Suppressor macrophage (primary cell): ENCODE data around the gene NFKBIL1.
"Not testable (repeated sequence)": the region's sequence is repeated elsewhere in the genome, so short reads cannot be mapped to it uniquely, and the experiment has no call there.

Experiments used
- DNase-seq, 4 experiments: peaks; one replicate each; pipeline ENCODE4 v3.0.0-alpha.2; 2020 to 2022

The NFKBIL1 gene

DNA sequence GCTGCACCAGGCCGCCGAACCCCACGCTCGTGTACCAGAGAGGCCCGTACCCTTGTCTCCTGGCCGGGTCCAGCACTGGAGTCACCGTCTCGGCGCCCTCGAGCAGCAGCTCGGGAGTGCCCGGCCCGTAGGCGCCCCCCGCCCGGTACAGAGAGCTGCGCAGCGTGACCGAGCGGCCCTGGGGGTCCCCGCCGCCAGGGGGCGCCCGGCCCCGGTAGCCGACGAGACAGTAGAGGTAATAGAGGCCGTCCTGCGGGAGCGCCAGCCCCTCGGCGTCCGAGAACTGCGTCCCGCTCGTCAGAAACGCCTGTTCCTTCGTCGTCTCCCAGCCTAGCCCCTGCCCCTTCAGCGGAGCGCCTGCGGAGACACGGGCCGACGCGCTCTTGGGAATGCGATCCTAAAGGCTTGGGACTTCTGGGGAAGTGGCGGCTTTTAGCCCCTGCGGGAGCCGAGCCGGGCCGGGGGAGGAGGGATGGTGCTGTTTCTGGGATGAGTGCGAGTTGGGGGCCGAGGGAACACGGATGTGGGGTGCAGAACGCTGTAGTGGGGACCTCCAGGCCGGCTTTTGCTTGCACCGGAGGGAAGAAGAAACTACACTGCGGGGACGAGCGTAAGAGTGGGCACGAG, 33.5 kb downstream of the NFKBIL1 start:
- peak; percentile 84 to 95 (median 91) for DNase-seq

DNA sequence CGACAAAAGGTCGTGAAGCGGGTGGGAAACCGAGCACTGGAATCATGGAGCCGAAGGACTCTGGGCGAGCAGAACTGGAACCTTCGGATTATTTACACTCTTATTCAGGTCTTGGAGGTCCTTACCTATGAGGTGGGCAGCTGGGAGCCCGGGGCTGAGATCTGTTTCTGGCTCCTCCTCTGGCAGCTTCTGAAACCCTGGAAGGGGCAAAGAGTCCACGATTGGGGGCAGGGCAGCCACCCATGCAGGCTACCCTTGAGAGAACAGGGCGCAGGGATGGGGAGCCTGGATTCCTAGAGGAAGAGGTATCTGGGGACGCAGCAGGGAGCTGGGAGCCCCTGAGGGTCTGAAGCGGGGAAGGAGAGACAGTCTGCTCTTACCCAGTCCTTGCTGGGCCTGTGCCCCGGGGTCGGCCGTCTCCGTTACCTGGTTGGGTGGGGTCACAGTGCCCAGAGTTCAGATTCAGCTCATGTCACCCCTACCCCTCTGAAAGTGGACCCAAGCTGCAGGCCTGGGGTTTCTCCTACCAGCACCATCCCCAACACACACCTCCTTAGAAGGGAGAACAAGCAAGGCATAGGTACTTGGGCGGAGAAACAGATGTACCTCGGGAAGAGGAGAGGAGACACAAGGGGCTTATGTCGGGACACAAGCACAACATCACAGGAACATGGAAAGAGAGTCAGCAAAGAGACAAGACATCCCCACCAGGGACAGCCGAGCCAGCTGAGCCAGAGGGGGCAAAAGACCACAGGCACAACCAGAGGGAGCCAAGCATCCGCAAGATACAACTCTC, 34.2 kb downstream of the NFKBIL1 start:
- DNase-seq, result peak in 1 of 4 experiments; percentile 38

DNA sequence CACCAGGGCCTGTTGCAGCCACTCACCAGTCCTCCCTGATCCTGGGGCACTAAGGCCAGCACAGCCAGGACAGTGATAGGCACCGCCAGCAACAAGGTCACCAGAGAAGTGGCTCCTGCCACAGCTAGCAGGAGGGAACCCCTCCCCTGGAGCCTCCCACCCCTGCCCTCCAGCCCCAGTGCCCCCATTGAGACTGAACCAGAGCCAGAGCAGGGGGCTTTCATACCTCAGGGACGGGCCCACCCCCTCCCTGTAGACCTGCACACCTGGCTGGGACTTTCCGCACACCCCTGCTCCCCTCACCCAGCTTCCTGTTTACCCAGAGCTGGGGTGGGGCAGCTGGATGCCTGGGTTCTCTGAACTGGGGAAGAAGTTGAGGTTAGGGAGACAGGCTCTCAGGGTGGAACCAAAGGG, 34.8 kb downstream of the NFKBIL1 start, which contains the start of gene LTB:
Gene LTB (minus strand): TSS at position 195 of the 414 bp plus-strand sequence. CDS start 7 bp downstream, at position 188.
- no peak for DNase-seq

DNA sequence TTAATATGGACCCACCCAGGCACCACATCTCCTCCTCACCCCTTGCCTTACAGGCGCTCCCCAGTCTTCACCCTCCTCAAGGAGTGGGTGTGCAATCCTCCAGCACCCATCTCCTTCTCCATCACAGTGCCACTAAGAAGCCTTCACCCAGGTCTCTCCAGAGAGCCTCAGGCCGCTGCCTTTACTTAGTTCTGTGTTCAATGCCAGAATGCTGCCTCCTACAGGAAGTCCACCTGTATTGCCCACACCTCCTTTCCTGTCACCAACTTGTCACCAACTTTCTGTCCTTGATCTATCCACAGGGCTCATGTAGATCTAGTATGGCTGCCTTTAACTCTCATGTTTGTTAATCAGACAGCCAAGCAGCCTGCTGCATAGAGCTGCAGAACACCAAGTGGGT, 38.1 kb downstream of the NFKBIL1 start:
- DNase-seq, result peak in 2 of 4 experiments; percentile 20 to 29

DNA sequence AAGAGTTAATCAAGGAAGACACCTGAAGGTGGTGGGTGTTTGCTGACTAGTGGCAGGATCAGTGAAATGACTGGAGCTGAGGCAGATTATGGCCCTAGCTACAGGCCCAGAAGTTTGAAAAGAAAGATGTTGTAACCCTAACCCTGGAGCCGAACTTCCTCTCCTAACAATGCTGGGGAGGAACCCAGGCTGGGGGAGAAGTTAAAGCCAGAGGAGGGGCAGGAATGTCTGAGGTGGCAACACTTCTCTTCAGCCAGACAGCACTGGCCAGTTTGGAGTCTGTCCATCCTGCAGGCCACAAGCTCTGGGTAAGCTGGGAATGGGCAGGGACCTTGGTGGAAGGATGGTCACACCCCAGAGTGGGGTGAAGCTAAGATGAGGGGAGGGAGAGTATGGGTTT, 38.6 kb downstream of the NFKBIL1 start, which contains the start of gene LST1:
Gene LST1 (plus strand): TSS at position 270 of the 400 bp plus-strand sequence. CDS start 1,023 bp downstream, outside the sequence.
- DNase-seq, result peak; percentile 81 to 89 (median 85)

DNA sequence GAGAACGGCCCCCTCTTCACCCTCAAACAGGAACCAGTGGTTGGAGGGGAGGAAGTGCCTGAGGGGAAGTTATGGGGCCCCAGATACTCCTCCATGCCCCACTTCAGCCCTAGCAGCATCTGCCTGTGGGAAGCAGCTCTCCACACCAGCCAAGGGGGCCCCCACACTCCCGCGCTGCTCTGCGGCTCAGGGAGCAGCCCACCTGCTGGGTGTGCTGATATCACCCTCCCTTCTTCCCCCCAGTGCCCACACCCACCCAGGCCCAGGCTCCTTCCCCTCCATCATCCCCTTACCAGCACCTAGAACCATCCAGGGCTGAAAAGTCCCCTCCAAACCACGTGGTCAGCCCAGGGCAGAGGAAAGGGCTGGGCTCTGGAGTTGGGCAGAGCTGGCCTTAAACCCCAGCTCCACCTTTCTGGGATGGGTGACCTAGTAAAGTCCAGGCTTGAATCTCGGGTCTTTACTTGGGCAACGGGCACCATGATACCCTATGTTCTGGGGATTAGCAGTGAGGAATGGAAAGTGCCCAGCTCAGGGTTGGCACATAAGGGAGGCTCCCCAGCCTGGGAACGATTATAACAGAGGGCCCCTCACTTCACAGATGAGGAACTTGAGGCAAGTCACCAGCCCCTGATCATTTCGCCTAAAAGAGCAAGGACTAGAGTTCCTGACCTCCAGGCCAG, 39.3 kb downstream of the NFKBIL1 start:
- DNase-seq, result peak; percentile 63 to 86 (median 82)

DNA sequence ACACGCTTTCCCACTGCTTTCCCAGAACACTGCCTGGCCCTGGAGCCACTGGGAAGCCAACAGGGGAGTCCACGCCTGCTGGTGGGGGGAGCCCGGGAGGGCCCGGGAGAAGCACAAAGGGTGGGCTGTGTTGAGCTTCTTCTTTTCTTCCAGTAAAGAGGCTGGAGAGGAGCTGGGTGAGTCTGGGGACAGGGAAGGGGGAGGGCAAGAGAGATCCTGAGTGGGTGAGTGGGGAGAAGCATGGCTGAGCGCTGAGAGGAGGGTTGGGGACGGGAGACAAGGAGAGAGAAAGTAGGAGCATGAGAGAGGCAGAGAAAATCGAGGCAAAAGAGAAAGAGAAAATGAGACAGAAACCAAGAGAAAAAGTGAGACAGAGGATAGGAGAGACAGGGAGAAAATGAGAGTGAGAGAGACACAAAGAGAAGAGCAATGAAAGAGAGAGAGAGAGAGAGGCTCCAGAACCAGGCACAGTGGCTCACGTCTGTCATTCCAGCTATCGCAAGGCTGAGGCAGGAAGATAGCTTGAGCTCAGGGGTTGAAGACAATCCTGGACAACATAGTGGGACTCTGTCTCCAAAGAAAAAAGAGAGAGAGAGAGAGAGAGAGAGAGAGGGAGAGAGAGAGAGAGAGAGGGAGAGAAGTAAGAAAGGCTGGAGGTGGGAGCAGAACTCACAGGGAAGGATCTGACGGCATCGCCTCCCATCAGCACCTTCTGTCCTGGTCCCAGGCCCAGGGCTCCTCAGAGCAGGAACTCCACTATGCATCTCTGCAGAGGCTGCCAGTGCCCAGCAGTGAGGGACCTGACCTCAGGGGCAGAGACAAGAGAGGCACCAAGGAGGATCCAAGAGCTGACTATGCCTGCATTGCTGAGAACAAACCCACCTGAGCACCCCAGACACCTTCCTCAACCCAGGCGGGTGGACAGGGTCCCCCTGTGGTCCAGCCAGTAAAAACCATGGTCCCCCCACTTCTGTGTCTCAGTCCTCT, 40.7 kb downstream of the NFKBIL1 start:
- DNase-seq, result peak in 3 of 4 experiments; percentile 17 to 47 (median 46)

DNA sequence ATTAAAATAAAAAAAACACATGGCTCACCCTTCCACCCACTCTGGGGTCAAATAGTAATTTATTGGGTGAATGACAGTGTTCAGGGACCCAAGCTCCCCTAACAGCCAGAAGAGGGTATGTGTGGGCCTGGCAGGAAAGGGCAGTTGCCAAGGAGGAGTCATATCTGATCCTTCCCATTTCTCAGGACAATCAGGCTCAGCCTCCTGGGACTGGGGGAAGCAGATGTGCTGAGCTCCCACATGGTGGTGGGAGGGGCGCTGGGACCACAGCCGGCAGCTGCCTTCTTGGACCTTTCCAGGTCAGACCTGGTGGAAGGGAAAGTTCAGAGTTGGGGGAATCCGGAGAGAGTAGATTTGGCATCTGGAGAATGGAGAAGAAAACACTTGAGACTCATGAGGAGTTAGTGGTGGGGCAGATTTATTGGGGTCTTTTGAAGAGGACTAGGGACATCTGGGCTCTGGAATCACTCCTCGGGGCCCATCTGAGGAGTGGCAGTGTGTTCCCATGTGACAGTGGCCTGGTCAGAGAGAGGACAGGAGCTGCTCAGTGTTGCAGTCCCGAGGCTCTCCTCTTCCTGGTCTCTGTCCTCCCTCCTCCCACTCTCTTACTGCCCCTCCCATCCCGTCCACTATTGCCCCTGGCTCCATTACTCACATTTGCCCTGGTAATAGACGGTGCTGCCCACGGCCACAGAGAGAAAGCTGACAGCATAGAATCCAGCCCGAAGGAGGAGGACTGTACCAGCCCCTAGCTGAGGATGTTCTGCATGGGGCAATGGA, 41.7 kb downstream of the NFKBIL1 start:
- peak; percentile 57 to 83 (median 77) for DNase-seq

DNA sequence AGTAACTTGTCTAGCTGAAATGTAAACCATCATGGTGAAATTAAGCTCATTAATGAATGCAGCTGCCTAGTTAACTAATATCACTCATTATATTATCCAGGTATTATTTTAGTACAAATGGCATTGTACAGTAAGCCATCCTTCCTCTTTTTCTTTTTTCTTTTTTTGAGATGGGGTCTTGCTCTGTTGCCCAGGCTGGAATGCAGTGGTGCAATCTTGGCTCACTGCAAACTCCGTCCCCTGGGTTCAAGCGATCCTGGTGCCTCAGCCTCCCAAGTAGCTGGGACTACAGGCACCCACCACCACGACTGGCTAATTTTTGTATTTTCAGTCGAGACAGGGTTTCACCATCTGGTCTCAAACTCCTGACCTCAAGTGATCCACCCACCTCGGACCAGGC, 43.3 kb downstream of the NFKBIL1 start:
- DNase-seq, result not testable (repeated sequence)

DNA sequence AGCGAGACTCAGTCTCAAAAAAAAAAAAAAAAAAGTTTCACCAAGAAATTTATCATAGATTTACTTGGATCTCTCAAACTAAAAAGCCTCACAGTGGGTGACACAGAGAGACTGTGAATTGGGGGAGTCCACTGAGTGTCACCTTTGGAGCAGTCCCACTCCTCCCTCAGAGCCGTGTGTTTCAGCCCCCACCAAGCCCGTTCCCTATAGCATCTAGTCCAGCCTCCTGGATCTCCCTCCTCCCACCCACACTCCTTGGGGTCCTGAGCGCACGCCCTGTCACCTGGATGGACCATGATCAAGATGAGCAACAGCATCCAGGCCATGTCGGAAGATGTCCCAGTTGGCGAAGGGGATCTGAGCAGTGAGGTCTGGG, 45.0 kb downstream of the NFKBIL1 start:
- no peak for DNase-seq

DNA sequence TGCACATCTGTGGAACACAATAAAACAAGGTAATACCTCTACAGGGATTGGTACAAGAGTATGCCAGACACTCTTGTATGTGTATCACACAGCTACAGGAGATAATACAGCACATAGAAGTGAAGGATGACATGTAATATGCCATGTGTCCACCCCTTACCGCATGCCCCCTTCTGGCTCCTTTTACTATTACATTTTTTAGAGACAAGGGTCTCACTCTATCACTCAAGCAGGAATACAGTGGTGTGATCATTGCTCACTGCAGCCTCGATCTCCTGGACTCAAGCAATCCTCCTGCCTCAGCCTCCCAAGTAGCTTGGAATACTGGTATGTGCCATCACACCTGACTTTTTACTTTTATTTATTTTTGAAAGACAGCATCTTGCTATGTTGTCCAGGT, 49.6 kb downstream of the NFKBIL1 start:
- DNase-seq, result peak; percentile 49 to 81 (median 64)

DNA sequence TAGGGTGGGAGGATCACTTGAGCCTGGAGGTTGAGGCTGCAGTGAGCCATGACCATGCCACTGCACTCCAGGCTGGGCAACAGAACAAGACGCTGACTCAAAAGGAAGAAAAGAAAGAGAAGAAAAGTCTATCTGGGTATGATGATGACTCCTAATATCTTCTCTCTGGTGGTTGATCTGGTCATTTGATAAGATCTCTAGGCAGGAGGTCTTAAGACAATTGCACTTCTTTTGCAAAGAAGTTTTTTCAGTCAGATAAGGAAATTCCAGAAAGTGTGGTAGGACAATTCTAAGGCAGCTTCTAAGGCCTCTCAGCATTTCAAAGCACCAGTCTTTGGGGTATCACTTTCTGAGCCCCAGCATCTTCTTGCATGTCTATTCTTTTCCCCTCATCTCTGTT, 59.9 kb downstream of the NFKBIL1 start:
- no peak for DNase-seq
